ENCODE results near the gene OSMR.

- TF ChIP-seq POLR2AphosphoS5 (IDR thresholded peaks at IDR 0.05) (no peak), POLR2A (IDR thresholded peaks at IDR 0.05) (no peak), EP300 (IDR thresholded peaks at IDR 0.05) (no peak), CTCF (IDR thresholded peaks at IDR 0.05) (no peak)
These were observed 133.7 kb downstream of the OSMR start for GRCh38 chr5:38979535-38979934.

Measured in upper lobe of left lung (tissue), 4 donors.